Ovary (tissue), 9 donors: ENCODE data around the gene GGTLC1. TPM values are rescaled to one million over a fixed set of nuclear protein-coding genes. Genes with fewer than 3 reads are reported as not detected.

Source experiments
- DNase-seq, 5 donors: peaks; one replicate each; pipeline ENCODE4 v3.0.0-alpha.2; 2019 to 2020
- H3K27ac ChIP-seq, 2 donors: fragments of 200-600 bp; one replicate each; pipeline versions ENCODE4 v1.5.1 to v1.8.0; 2019 to 2022
- H3K27me3 ChIP-seq: fragments of 200-600 bp; one replicate; pipeline ENCODE4 v1.8.0; 2022
- H3K36me3 ChIP-seq: fragments of 200-600 bp; sonication (generic); one replicate; pipeline ENCODE4 v1.5.1; 2019
- H3K4me1 ChIP-seq: one replicate; pipeline ENCODE4 v1.8.1; 2013; ENCODE audit warnings: mild to moderate bottlenecking, moderate library complexity; ENCODE audit not compliant: insufficient read depth
- H3K4me3 ChIP-seq: fragments of 200-600 bp; sonication (generic); one replicate; pipeline ENCODE4 v1.5.1; 2017
- H3K9me3 ChIP-seq, 2 donors: fragments of 200-600 bp in 1 of 2; sonication (generic) in 1 of 2; one replicate each; pipeline versions ENCODE4 v1.5.1 to v1.8.1; 2013 to 2019; ENCODE audit warnings: mild to moderate bottlenecking in 1 of 2, moderate library complexity in 1 of 2
- EP300 ChIP-seq: sonication (generic); formaldehyde crosslinking; IDR thresholded peaks from one replicate; pipeline ENCODE4 v1.6.1; 2017; ENCODE audit warnings: antibody characterized with exemption
- POLR2A ChIP-seq: fragments of 450-650 bp; IDR thresholded peaks from one replicate; pipeline ENCODE4 v1.6.1; 2017; ENCODE audit warnings: antibody characterized with exemption, mild to moderate bottlenecking, moderate library complexity
- WGBS, 3 donors: extraction: QIAGEN DNeasy Blood & Tissue Kit in 1 of 3; methylation state at CpG; one replicate each; pipeline versions ENCODE4 v1.1.5 to v1.1.7; 2013 to 2017; 5-methylcytosine and 5-hydroxymethylcytosine counted together
- intact Hi-C, 4 donors: fragments of 100-400 bp; cut with DNase I; formaldehyde crosslinking; loops; one replicate each; pipeline versions ENCODE4 v1.11.0 to v1.15.1; 2022 to 2023
- polyA plus RNA-seq, 2 donors: library from polyadenylated mRNA; stranded (reverse); fragments of 200-250 nt in 1 of 2; fragments of 350-450 nt in 1 of 2; fragmentation: Illumina TruSeq in 1 of 2; extraction: RNeasy Lipid Tissue Mini Kit (QIAGEN cat#74804) in 1 of 2; gene quantifications; one replicate each; pipeline ENCODE4 v1.2.3, GENCODE V29; 2013 to 2014
- total RNA-seq, 7 donors: library from RNA; depleted of rRNA in 2 of 7; stranded (reverse); fragments of >200 nt in 2 of 7; fragmentation: NEBNext Ultra II Directional in 3 of 7; extraction: Animal tissue kit (Norgen Biotek cat#: 25700) in 3 of 7; gene quantifications; one replicate each; pipeline versions ENCODE4 v1.1.0 to v1.2.4, GENCODE V29; 2016 to 2023
- TF ChIP-seq, protein P1 (sequence below), 3 donors: fragments of 450-650 bp in 2 of 3; fragments of 200-600 bp in 1 of 3; IDR thresholded peaks; one replicate each; pipeline versions ENCODE4 v1.5.1 to v1.8.0; 2016 to 2022; ENCODE audit warnings: antibody characterized with exemption in 3 of 3, mild to moderate bottlenecking in 1 of 3
- donor health status: DM: no; HTN: no; CAD: no; lungs with moderate emphysema.
- donor health status: DM: no; HTN: no; CAD: no.
- donor health status: Bipolar disorder and iron deficiency.
- donor health status: DM: yes; HTN: yes; CAD: no.
- donor health status: DM: no; HTN: no; CAD: no.
- donor health status: DM: yes; HTN: yes; CAD: no.

Gene GGTLC1
- total and polyA plus RNA-seq, 9 donors, result not detected

DNA sequence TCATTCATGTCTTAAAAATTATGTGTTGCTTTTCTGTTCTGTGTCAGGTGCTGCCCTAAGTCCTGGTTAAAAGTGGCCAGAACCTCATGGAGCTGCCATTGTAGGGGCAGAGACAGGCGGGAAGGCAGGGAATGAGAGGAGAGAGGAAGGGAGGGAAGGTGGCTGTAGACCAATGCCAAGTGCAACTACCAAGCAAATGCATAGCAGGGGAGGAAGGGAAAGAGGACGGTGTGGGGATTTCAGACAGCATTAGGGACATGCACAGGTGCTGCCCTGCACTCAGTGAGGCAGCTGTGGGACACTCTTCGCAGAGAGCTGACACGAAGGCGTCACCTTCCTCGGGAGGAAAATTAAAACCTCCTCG, 21.0 kb downstream of the GGTLC1 start:
- Histone ChIP-seq H3K4me1 (no peaks in the 10 kb centered on the region), H3K27ac (no peak overlapping the region), H3K36me3 (no peaks in the 10 kb centered on the region), H3K9me3 (no peaks in the 10 kb centered on the region), H3K27me3 (no peaks in the 10 kb centered on the region), H3K4me3 (no peak overlapping the region)
- 68 to 71% (median 70%) methylated on average over 7 of the region's 7 CpGs for WGBS, 3 donors
- no peak for DNase-seq
- TF ChIP-seq EP300 (no peak), POLR2A (no peak)
- TF ChIP-seq, protein P1, sequence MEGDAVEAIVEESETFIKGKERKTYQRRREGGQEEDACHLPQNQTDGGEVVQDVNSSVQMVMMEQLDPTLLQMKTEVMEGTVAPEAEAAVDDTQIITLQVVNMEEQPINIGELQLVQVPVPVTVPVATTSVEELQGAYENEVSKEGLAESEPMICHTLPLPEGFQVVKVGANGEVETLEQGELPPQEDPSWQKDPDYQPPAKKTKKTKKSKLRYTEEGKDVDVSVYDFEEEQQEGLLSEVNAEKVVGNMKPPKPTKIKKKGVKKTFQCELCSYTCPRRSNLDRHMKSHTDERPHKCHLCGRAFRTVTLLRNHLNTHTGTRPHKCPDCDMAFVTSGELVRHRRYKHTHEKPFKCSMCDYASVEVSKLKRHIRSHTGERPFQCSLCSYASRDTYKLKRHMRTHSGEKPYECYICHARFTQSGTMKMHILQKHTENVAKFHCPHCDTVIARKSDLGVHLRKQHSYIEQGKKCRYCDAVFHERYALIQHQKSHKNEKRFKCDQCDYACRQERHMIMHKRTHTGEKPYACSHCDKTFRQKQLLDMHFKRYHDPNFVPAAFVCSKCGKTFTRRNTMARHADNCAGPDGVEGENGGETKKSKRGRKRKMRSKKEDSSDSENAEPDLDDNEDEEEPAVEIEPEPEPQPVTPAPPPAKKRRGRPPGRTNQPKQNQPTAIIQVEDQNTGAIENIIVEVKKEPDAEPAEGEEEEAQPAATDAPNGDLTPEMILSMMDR (IDR thresholded peaks at IDR 0.05), result no peak
- intact Hi-C loops, result no loop called here

DNA sequence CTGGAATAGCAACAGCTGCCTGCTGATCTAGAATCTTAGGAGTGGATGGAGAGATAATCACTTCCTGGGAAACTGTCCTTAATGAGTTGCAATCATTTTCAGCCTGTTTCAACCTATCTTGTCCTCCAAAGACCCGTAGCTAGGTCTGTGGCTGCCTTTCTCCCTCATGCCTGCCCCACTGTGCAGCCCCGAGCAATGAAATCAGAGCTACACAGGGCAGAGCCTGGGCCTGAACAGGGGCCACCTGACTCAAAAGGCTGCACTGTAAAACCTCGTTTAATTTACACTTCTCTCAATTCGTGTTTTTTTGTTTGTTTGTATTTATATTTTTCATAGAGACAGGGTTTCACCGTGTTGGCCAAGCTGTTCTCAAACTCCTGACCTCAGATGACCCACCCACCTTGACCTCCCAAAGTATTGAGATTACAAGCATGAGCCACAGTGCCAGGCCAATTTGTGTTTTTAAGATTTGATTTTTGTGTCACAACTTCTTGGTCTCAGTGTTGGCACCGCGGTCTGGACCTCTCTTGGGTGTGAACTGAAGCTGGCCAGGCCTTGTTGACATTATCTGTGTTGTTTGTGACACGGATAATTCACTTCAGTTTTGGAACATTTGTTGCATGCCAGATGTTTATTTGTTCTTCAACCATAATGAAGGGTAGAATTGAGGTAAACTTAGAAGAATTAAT, 21.5 kb downstream of the GGTLC1 start:
- 63 to 69% (median 64%) methylated on average over 8 of the region's 8 CpGs for whole genome bisulfite sequencing, 3 donors
- H3K27me3 ChIP-seq, result no peaks in the 10 kb centered on the region
- no peaks in the 10 kb centered on the region for H3K9me3 ChIP-seq
- H3K4me1 ChIP-seq, result no peaks in the 10 kb centered on the region
- H3K4me3 ChIP-seq, result no peak overlapping the region
- TF ChIP-seq, protein P1 (IDR thresholded peaks at IDR 0.05), result no peak
- TF ChIP-seq EP300 (no peak), POLR2A (no peak)
- no peaks in the 10 kb centered on the region for H3K36me3 ChIP-seq
- no peak for DNase-seq
- intact Hi-C loops, result no loop called here
- no peak overlapping the region for H3K27ac ChIP-seq

DNA sequence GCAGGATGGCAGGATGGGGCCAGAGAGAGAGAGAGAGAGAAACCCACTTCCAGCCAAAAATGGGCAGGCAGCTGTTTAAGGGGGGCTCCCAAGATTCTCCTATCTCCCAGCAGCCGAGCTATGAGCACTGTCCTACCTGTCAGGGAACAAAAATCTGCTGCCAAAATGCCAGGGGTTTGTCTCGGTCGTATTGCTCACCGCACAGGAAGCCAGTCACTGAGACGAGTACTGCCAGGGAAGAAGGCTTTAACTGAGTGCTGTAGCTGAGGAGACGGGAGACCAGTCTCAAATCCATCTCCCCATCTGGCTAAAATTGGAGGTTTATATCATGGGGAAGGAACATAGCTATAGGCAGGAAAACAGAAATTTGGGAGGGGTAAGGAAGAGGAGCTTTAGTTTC, 22.3 kb downstream of the GGTLC1 start:
- no peak for DNase-seq
- Histone ChIP-seq H3K27ac (no peak overlapping the region), H3K36me3 (no peaks in the 10 kb centered on the region), H3K9me3 (no peaks in the 10 kb centered on the region), H3K4me3 (no peak overlapping the region), H3K4me1 (no peaks in the 10 kb centered on the region), H3K27me3 (no peaks in the 10 kb centered on the region)
- TF ChIP-seq EP300 (no peak), POLR2A (no peak)
- TF ChIP-seq, protein P1 (IDR thresholded peaks at IDR 0.05), result no peak
- intact Hi-C loops, result no loop called here
- WGBS, 3 donors, result 79 to 84% (median 83%) methylated on average over 6 of the region's 6 CpGs

DNA sequence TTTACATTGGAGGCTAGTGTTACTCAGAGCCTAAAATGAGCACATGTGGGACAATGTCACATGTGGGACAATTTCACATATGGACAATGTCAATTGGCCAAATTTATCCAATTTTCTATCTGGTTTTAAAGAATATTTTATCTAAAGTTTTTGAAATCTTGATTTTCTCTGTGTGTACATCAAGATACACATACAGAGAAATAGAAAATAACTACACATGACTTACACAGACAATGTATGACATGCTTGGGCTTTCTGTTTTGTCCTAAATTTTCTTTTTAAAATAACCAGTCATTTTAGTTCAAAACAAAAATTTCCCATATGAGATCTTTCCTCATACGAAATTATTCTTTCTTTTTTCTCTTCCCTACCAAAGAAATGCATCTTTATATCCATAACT, 24.6 kb downstream of the GGTLC1 start:
- Histone ChIP-seq H3K4me3 (no peak overlapping the region), H3K4me1 (no peaks in the 10 kb centered on the region), H3K27ac (no peak overlapping the region), H3K36me3 (no peaks in the 10 kb centered on the region), H3K27me3 (no peaks in the 10 kb centered on the region), H3K9me3 (no peaks in the 10 kb centered on the region)
- TF ChIP-seq POLR2A (no peak), EP300 (no peak)
- TF ChIP-seq, protein P1 (IDR thresholded peaks at IDR 0.05), result no peak
- intact Hi-C loops, result no loop called here
- DNase-seq, result no peak
- WGBS, 3 donors, result 51 to 56% (median 53%) methylated on average over 1 of the region's 1 CpG
